RWPE1 (cell line): ENCODE results near the gene TUBA3D.
"Not testable (repeated sequence)": the region's sequence is repeated elsewhere in the genome, so short reads cannot be mapped to it uniquely, and the experiment has no call there.

Experiments
- CTCF ChIA-PET: fragments of 350-600 bp; sonication (Branson Sonifier 250); formaldehyde crosslinking; extraction: SDS; loops from one replicate; lab custom pipeline; 2021; lab: Yijun Ruan, JAX
- POLR2A ChIA-PET: fragments of 400-600 bp; formaldehyde crosslinking; extraction: SDS; loops from one replicate; lab custom pipeline; 2020; ENCODE audit warnings: antibody characterized with exemption; ENCODE audit not compliant: low non-redundant PET; lab: Yijun Ruan, JAX
- DNase-seq: peaks from one replicate; pipeline ENCODE4 v3.0.0; 2012; ENCODE audit warnings: low spot score
- H3K27ac ChIP-seq: fragments of 450-650 bp; 2 replicates; pipeline ENCODE4 v1.5.1; 2017
- TF ChIP-seq, protein P1 (sequence below): fragments of 450-650 bp; conservative IDR thresholded peaks from 2 replicates; pipeline ENCODE4 v1.5.1; 2017; ENCODE audit warnings: low read depth, mild to moderate bottlenecking

TUBA3D gene

DNA sequence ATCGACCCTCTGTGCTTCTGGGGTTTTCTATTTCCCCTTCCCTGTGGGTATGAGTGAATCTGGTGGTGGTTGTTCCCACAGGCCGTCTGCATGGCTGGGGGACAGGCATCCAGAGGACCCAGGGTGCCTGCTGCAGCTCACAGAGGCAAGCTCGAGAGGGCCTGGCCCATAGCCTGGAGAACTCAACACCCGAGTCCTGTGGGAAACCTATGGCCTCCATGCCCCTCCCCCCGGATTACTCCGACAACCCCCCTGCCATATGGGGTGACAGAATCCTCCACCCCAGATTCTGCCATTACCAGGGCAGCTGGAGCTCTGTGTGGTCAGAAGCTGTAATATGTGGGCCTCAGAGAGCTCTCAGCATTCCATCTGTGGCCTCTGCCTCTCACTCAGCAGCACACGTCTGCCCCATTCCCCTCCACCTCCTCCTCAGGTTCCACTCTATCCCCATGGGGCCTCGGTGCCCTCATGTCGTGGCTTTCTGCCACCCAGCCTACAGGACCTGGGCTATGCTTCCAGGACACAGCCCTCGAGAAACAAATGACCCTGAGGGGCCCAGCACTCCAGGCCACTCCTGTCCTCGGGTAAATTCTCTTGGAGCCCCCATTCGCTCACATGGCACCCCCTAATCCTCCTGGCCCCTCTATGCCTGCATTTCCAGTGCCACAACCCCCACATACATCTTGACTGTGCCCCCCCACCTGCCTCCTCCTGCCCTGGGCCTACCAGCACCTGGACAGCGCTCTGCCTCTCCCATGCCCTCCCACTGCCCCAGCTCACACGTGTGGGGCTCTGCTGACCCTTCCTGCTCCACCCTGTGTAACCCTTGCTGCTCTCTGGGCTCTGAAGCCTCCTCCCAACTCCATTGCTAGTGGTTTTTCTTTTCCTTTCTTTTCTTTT, 12.6 kb downstream of the TUBA3D start:
- no peak overlapping the region; the same call in 1 of the 2 replicates for H3K27ac ChIP-seq
- ChIA-PET POLR2A (interaction anchor here (1.2 kb wide), 1 partner anchor 1303 kb away, joined by 8 read pairs; no protein-coding TSS in a partner anchor), CTCF (no interaction called here)
- DNase-seq: no peak
- TF ChIP-seq, protein P1, sequence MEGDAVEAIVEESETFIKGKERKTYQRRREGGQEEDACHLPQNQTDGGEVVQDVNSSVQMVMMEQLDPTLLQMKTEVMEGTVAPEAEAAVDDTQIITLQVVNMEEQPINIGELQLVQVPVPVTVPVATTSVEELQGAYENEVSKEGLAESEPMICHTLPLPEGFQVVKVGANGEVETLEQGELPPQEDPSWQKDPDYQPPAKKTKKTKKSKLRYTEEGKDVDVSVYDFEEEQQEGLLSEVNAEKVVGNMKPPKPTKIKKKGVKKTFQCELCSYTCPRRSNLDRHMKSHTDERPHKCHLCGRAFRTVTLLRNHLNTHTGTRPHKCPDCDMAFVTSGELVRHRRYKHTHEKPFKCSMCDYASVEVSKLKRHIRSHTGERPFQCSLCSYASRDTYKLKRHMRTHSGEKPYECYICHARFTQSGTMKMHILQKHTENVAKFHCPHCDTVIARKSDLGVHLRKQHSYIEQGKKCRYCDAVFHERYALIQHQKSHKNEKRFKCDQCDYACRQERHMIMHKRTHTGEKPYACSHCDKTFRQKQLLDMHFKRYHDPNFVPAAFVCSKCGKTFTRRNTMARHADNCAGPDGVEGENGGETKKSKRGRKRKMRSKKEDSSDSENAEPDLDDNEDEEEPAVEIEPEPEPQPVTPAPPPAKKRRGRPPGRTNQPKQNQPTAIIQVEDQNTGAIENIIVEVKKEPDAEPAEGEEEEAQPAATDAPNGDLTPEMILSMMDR: no peak

- CTCF ChIA-PET, DNase-seq, POLR2A ChIA-PET: not testable (repeated sequence)
- peak overlapping the region; percentile 86 for H3K27ac ChIP-seq
These were observed 14.9 kb downstream of the TUBA3D start for GRCh38 chr2:131490616-131491468.

DNA sequence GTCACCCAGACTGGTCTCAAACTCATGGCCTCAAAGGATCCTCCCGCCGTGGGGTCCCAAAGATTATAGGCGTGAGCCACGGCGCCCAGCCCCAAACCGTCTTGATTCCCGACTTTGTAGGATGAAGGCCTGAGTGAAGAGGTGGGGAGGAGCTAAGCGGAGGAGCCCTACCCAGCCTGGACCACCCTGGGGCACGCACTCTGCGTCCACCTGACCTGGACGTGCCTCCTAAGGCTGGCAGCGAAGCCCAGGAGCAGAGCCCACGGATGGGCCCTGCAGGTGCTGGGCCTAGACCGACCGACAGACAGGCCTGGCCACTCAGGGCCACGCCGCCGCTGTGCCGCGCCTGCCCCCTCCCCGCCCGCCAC, 15.5 kb downstream of the TUBA3D start:
- CTCF ChIA-PET: interaction anchor here (1.3 to 2.4 kb wide), 2 partner anchors 23 to 78 kb away, joined by 6 to 8 read pairs; no protein-coding TSS in a partner anchor
- peak overlapping the region; percentile 86 for H3K27ac ChIP-seq
- DNase-seq, POLR2A ChIA-PET: not testable (repeated sequence)

- H3K27ac ChIP-seq: peak within 1 kb of the TSS; percentile 86
- CTCF ChIA-PET: interaction anchor here (0.7 to 2.4 kb wide), 7 partner anchors 10 to 1725 kb away, joined by 3 to 11 read pairs (median 4); no protein-coding TSS in a partner anchor
- POLR2A ChIA-PET, DNase-seq: not testable (repeated sequence)
These were observed 16.1 kb downstream of the TUBA3D start, which contains the start of gene MZT2A for GRCh38 chr2:131492015-131492417. MZT2A (minus strand) TSS chr2:131492397; CDS start chr2:131492376, 21 bp downstream.

DNA sequence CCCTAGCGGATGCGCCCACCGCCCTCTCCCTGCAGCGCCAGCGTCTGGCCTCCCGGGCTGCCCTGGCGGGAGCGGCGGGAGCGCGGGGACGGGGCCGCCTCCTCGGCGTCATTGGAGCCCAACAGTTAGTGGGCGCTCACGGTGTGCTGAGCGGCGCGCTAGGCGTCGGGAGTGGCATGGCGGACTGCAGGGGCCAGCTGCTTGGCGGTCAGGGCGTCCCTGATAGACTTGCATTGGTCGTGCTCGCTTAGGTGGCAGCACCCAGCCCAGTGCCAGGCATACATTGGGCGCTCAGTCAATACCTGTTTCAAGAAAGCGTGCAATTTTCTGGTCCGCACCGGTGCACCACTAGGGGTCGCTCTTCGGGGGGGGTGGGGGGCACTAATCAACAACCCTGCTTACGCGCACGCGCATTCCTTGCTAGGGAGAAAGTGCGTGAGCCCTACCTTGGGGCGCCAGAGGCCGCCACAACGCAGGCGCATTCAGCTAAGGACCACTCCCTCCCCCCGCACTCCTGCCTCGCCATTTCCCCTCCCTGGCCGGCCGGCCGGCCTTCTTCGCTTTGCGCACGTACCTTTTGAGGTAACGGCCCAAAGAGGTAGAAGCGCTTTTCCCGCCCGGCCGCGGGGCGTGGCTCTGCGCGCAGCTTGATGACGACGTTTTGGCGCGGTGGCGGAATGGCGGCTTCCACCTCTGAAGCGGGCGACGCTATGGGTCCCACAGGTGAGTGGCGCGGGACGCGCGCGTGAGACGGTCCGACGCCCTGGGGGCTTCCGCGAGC, 16.7 kb downstream of the TUBA3D start:
- peak; percentile 99 for DNase-seq
- TF ChIP-seq, protein P1: peak; percentile 88
- POLR2A ChIA-PET: no interaction called here
- CTCF ChIA-PET: interaction anchor here (0.7 to 2.4 kb wide), 9 partner anchors 10 to 1725 kb away, joined by 3 to 11 read pairs (median 4); no protein-coding TSS in a partner anchor
- H3K27ac ChIP-seq: peak overlapping the region; percentile 86

- POLR2A ChIA-PET: interaction anchor here (0.6 kb wide), 1 partner anchor 52 kb away, joined by 5 read pairs; no protein-coding TSS in a partner anchor
- CTCF ChIA-PET: interaction anchor here (0.7 to 2.4 kb wide), 5 partner anchors 9 to 180 kb away, joined by 3 to 11 read pairs (median 4); no protein-coding TSS in a partner anchor
- DNase-seq: no peak
- TF ChIP-seq, protein P1: no peak
- peak overlapping the region; percentile 86 for H3K27ac ChIP-seq
These were observed 17.5 kb downstream of the TUBA3D start for GRCh38 chr2:131493199-131493968.

- POLR2A ChIA-PET, H3K27ac ChIP-seq, DNase-seq, CTCF ChIA-PET: not testable (repeated sequence)
These were observed 19.6 kb downstream of the TUBA3D start for GRCh38 chr2:131495506-131495905.

DNA sequence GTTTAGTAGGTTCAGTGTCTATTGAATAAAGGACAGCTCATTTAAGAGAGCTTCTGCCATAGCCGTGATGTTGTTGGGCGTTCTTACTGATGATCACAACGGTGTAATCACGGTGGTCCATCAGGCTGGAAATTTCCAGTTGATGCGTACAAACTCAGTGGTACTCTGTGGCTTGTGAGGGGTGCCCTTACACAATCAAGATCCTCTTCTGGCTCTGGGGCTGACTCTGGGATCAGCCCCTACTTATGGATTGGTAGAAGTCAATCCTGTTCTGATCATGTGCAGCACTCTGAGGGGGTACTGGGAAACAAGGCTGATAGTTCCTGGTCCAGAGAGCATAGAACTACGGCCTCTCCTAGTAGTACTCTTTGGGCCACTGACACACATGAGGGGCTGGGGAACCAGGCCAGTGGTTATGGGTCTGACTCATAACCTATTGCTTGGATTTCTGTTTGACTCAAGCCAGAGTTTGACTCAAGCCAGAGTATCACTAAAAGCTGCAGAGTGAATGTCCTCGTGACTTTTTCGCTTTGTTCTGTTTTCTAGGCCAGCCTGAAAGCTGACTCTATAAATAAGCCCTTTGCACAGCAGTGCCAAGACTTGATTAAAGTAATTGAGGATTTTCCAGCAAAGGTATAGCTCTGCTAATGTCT, 22.5 kb downstream of the TUBA3D start:
- DNase-seq, POLR2A ChIA-PET, H3K27ac ChIP-seq, CTCF ChIA-PET: not testable (repeated sequence)

- H3K27ac ChIP-seq, POLR2A ChIA-PET, CTCF ChIA-PET, DNase-seq: not testable (repeated sequence)
These were observed 27.7 kb downstream of the TUBA3D start for GRCh38 chr2:131503587-131503986.

DNA sequence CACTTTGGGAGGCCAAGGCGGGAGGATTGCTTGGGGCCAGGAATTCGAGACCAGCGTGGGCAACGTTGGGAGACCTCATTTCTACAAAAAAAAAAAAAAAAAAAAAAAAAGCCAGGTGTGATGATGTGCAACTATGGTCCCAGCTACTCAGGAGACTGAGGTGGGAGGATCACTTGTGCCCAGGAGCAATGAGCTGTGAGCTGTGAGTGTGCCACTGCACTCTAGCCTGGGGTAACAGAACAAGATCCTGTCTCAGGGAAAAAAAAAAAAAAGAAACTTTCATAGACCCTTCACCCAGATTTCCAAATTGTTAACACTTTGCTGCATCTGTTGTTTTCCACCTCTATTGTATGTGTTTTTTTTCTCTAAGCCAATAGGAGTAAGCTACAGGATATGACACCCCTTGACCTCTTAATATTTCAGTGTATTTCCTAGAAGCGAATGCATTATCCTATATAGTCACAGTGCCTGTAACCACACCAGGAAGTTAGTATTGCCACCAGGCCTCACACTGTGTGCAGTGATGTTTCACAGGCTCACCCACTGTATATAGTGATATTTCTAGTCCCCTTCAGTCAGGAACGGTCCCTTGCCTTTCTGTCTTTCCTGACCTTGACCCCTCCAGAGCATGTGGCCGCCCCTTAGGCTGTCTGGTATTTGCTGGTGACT, 28.3 kb downstream of the TUBA3D start:
- CTCF ChIA-PET, POLR2A ChIA-PET, H3K27ac ChIP-seq, DNase-seq: not testable (repeated sequence)
